Measurements from ENCODE around the gene NUDT22.

The NUDT22 gene

DNA sequence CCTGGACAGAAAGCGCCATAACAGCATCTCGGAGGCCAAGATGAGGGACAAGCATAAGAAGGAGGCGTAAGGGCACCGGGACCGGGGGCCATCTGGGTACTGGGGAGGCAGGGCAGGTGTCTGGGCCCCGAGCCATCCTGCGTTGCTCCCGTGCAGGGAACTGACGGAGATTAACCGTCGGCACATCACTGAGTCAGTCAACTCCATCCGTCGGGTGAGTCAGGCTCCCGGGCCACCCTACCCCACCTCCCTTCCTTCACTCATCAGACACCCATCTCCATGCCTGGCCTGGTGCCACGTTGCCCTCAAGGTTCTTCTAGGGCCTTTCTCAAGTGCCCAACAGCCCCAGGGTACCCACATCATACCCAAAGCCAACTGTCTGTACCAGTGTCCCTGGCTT lies 40.3 kb downstream of the NUDT22 start:
- H3K4me3 ChIP-seq (ENCODE audit: control insufficient read depth, low read depth, low read length) = no peak overlapping the region
- TF ChIP-seq, protein P1, sequence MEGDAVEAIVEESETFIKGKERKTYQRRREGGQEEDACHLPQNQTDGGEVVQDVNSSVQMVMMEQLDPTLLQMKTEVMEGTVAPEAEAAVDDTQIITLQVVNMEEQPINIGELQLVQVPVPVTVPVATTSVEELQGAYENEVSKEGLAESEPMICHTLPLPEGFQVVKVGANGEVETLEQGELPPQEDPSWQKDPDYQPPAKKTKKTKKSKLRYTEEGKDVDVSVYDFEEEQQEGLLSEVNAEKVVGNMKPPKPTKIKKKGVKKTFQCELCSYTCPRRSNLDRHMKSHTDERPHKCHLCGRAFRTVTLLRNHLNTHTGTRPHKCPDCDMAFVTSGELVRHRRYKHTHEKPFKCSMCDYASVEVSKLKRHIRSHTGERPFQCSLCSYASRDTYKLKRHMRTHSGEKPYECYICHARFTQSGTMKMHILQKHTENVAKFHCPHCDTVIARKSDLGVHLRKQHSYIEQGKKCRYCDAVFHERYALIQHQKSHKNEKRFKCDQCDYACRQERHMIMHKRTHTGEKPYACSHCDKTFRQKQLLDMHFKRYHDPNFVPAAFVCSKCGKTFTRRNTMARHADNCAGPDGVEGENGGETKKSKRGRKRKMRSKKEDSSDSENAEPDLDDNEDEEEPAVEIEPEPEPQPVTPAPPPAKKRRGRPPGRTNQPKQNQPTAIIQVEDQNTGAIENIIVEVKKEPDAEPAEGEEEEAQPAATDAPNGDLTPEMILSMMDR (conservative IDR thresholded peaks at IDR 0.05; ENCODE audit: control insufficient read depth, insufficient read depth, low read depth, low read length) = no peak
- peak; percentile 68 for DNase-seq (ENCODE audit: low read depth)

DNA sequence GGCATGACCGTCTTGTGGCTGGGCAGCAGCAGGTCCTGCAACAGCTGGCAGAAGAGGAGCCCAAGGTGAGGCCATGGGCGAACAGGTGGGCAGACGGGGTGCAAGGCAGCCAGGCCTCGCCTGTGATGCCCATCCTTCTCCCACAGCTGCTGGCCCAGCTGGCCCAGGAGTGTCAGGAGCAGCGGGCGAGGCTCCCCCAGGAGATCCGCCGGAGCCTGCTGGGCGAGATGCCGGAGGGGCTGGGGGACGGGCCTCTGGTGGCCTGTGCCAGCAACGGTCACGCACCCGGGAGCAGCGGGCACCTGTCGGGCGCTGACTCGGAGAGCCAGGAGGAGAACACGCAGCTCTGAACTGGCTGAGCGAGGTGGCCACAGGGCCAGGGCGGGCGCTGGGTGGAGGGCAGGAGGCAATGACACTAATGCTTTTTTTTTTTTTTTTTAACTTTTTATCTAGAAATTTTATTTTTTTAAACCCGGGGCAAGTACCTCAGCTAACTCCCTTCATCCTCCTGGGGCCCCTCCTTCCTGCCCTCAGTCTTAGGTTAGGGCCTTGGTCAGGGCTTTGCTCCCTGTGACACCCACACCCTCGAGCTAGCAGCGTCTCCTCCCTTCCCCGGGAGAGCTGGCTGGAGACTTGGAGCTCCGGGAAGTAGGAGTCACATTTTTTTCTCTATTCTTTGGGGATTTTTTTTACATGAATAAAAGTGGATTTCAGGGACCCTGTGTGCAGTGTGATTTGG lies 41.3 kb downstream of the NUDT22 start:
- peak; percentile 28 for DNase-seq (ENCODE audit: low read depth)
- TF ChIP-seq, protein P1 (conservative IDR thresholded peaks at IDR 0.05; ENCODE audit: control insufficient read depth, insufficient read depth, low read depth, low read length) = no peak
- no peak overlapping the region for H3K4me3 ChIP-seq (ENCODE audit: control insufficient read depth, low read depth, low read length)

DNA sequence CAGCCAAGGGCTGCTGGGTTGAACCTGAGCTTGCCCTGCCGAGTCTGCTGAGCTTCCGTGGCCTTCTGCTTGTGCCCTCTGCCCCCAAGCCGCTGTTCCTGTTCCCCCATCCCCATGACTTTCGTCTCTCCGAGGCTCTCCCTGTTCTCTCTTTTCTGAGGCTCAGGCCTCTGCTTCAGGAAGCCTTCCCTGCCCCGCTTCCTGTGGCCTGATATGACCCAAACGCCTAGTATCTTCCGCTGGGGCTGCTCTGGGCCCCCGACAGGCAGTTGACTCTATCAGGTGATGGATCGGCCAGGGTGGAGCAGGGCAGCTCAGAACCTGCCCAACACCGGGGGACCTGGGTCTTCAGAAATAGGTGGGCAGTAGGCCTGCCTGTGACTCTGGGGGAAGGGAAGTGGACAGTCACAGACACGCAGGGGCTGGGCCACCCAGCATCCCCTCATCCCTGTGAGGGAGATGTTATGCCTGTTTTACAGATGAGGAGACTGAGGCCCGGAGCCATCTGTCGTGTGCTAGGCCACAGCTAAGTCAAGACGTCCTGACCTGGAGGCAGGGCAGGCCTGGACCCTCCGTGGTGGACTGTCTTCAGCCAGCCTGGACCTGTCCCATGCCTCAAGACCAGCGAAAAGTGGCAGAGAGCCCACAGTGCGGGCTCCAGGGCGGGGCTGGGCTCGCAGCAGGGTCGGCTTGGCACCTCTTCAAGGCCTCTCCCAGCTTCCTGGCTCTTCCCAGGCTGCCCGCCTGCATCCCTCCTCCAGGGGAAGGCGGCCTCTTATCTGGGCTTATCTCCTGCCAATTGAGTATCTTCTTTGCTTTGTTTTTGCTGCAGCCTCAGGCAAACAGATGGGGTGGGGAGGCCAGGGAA lies 42.2 kb downstream of the NUDT22 start:
- peak overlapping the region; percentile 57 for H3K4me3 ChIP-seq (ENCODE audit: control insufficient read depth, low read depth, low read length)
- TF ChIP-seq, protein P1 (conservative IDR thresholded peaks at IDR 0.05; ENCODE audit: control insufficient read depth, insufficient read depth, low read depth, low read length) = no peak
- no peak for DNase-seq (ENCODE audit: low read depth)

DNA sequence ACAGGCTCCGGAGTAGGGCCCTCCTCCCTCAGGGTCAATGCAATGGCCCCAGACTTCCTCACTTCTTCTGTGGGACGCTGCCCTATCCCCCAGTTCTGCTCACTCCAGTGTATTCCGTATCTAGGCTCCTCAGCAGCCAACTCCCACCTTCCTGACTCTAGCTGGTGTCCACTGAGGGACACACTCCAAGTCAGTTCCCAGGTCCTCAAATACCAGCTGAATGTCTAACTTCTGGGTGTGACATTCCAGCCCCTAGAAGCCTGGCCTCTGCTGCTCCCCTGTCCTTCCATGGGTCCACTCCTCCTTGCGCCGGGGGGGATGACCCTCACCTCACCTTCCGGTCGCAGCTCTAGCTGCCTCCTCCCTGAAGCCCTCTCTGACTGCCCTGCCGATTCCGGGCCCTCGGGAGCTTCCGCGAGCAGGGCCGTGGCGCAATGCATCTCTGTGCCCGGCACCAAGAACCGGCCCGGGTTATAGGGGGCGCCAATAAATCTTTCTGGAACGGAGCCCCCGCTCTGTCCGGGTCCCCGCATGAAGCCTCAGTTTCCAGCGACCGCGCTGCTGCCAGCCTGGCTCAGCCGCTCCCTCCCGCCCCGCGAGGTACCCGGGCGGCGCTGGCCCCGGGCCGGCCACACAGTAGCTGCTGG lies 42.9 kb downstream of the NUDT22 start:
- TF ChIP-seq, protein P1 (conservative IDR thresholded peaks at IDR 0.05; ENCODE audit: control insufficient read depth, insufficient read depth, low read depth, low read length) = no peak
- H3K4me3 ChIP-seq (ENCODE audit: control insufficient read depth, low read depth, low read length) = peak overlapping the region; percentile 57
- DNase-seq (ENCODE audit: low read depth) = peak; percentile 47

GRCh38 chr11:64269540-64270220 lies 43.6 kb downstream of the NUDT22 start:
- DNase-seq (ENCODE audit: low read depth) = peak; percentile 100
- peak overlapping the region; percentile 76 for H3K4me3 ChIP-seq (ENCODE audit: control insufficient read depth, low read depth, low read length)
- TF ChIP-seq, protein P1 (conservative IDR thresholded peaks at IDR 0.05; ENCODE audit: control insufficient read depth, insufficient read depth, low read depth, low read length) = no peak

Data from fibroblast of mammary gland (primary cell).